HS-27A (cell line): ENCODE results near the gene TICRR.

Experiments
- DNase-seq: peaks from one replicate; pipeline ENCODE4 v3.0.0-alpha.2; 2012; ENCODE audit warnings: low read depth, missing footprints

Gene TICRR

DNA sequence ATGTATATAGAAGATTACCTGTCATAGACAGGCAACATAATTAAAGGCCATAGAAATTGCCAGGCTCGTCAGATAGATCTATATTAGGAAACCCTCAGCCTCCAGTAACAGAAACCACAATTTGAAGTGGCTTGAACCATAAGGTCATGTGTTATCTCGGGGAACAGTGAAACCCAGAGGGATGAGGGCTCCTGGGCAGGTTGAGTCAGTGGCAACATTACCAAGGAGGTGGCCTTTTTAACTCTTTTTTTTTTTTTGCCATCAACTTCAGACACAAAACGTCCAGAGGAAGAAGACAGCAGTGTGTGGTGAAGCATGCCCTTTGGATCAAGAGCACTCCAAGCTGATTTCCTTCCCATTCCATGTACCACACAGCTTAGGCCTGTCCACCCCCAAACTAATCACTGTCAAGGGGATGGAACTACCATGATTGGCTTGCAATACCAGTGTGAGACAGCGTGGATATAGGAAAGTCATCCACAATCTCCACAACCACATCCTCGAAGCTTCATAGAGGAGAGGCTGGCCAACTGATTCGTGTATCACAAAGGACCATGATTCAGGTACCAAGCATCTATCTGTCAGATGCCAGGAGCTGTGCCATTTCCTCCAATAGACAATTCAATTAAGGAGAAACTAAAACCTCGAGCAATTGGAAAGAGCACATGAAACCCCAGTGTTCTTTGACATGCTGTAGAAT, 81.0 kb downstream of the TICRR start:
- no peak for DNase-seq

DNA sequence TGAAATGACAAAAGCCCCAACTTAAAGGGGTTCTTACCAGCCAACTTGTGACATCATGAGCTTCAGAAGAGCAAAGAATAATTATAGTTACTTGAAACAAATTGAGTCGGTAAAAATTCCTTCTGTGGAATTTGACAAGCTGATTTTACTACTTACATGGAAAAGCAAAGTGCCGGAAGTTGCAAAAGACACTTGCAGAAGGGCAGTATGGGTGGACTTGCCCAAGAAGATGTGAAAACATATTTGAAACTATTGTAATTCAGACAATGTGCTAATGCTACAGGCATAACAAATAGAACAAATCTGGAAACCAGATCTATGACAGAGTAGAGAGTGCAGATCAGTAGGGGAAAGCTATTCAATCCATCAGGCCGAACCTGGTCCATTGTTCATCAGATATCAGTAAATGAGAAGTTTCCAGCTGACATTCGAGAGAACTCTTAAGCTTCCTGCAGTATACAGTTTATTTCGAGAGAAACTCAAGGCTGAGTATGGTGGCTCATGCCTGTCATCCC, 82.5 kb downstream of the TICRR start:
- no peak for DNase-seq

DNA sequence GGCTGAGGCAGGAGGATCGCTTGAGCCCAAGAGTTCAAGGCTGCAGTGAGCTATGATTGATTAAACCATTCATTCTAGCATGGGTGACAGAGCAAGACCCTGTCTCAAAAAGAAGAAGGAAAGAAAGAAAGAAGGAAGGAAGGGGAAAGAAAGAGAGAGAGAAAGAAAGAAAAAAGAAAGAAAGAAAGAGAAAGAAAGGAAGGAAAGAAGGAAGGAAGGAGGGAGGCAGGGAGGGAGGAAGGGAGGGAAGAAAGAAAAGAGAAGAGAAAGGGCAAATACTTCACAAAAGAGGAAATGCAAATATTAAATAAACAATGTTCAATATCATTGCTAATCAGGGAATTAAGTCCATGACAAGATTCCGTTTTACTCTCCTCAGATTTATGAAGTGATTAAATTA, 84.0 kb downstream of the TICRR start:
- DNase-seq, result no peak

DNA sequence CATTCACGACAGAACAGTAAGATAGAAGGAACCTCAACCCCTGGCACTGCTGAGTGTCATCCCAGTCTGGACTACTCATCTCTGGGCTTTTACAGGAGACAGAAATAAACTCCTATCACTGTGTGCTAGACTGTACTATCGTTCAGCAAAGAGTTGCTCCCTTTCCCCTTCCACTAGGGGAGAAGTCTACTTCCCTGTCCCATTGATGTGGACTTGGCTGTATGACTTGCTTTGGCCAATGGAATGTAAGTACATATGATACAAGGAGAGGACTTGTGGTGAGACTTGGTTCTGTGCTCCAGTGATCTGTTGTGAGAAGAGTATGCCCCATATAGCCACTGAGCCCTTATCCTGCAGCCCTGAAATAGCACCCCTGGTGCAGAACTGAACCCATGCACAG, 85.3 kb downstream of the TICRR start:
- DNase-seq, result no peak

GRCh38 chr15:89662893-89663626, 87.8 kb downstream of the TICRR start:
- peak; percentile 91 for DNase-seq

GRCh38 chr15:89664441-89665350, 89.4 kb downstream of the TICRR start:
- DNase-seq, result no peak

DNA sequence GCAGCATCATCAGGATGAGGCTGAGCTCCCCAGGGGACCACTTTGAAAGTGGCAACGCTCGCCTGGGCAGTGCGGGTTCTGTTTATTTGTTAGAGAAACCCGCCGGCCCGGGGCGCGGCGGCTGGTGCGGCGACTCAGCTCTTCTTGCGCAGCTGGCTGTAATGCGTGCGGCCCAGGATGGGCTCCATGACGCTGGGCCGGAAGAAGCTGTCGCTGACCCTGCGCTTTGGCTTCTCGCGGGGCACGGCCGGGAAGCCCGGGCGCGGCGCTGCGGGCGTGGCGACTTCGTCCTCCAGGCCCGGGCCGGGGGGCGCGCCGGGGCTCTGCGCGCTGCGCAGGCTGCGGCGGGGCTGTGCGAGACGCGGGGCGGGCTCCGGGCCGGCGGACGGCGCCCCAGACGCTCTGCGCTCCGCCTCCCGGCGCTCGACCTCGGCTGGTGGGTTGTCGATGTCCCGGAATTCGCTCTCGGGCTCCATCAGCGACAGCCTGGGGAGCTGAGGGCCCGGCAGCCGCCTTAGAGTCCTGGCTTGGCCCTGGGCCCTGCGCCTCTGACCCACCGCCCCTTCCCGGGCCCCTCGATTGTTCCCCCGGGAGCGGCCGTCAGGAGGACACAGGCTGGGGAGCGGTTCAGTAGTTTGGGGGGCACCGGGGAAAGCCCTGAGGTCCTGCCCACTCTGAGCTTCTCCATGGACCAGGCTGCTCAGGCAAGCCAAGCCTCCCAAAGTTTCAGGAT, 90.3 kb downstream of the TICRR start:
- DNase-seq, result no peak

DNA sequence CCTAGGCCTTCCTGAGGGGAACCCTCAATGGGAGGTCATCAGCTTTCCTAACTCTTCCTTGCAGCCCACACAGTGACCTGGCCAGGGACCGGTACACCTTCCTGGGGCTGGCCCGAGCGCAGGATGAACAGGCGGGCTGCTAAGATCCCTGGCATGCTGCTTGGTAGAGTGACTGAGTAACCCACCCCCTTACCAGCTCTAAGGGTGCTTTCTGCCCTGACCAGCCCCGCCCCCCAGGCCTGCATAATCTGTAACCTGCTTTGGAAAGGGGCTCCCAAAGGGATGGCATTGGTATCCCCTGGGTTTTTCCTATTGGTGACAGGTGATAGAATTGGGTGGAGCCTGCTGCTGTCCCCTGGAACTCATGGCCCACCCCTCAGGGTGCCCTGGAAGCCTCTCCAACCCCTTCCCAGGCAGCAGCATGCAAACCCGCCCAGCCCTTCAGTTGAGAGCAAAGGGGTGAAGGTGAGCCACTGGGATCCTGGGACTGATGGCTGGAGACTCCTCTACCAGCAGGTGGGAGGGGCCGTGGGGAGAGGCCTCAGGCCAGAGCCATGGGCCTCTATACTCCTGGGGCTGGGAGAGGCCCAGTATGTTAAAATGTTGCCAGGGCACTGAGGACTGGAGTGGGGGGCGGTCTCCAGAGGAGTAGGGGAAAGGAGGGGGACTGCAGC, 91.1 kb downstream of the TICRR start:
- no peak for DNase-seq

- no peak for DNase-seq
Measured at GRCh38 chr15:89666858-89667705, 91.8 kb downstream of the TICRR start.

GRCh38 chr15:89667706-89667960, 92.4 kb downstream of the TICRR start:
- DNase-seq, result no peak

DNA sequence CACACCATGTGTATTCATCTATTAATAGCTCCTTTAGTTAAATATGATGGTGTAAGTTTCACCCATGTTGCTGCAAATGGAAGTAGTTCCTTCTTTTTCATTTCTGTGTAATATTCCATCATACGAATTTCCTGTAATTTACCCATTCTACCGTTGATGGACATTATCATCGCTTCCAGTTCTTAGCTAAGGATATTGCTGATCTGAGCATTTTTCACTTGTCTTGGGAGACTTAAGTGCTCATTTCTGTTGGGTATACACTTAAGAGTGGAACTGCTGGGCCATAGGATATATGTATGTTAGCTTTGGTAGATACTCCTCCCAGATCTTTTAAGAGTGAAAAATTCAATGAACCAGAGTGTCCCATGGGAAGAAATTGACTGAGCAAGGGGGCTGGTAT, 92.9 kb downstream of the TICRR start:
- DNase-seq, result no peak

DNA sequence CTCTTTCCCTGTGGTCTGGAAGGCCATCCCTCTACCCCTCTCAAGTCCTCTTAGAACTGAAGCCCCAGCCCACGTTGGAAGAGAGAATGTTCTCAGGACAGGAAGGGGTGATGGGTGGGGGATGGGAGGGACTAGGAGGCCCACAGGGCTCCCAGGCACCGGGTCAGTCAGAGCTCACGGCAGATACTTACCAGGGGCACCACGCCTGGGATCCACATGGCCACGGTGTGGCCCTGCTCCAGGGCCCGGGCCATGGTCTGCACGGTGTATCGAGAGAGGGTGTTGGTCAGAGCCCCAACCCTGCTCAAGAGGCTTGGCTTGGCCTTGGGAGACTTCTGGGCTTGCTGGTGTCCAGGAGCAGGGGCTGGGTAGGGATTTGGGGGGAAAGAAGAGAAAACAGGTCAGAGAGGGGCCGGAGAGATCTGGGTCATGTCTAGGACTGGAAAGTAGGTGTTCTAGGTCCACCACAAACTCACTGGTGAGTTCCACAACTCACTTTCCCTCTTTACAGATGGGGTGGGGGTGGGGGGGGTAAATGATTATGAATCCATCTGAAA, 94.1 kb downstream of the TICRR start:
- no peak for DNase-seq

- DNase-seq, result no peak
Measured at GRCh38 chr15:89669941-89670340, 94.7 kb downstream of the TICRR start.

DNA sequence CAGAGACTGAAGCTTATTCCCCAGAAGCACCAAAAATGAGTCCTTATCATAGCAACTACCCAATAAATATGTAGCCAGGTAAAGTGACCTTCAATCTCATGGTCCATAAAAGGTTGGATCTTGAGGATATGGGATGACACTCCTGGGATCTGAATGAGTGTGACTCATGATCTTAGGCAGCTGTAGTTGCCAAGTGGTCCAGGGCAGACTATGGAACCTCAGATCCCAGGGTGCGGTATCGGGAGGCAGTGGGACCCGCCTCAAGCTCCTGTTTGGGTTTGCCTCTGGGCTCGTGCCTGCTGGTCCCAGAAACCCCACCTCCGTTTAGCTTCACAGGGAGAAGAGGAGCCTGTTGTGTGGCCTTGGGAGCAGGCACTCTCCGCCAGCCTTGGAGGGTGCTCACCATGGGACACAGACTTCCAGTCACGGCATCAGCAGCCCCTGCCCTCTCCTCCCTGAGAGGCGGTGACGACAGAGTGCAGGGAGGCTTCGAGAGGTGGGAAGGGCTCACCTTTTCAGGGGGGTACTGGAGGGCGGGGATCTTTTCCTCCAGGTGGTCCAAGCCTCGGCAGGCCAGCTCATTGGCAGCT, 95.8 kb downstream of the TICRR start:
- DNase-seq, result no peak

DNA sequence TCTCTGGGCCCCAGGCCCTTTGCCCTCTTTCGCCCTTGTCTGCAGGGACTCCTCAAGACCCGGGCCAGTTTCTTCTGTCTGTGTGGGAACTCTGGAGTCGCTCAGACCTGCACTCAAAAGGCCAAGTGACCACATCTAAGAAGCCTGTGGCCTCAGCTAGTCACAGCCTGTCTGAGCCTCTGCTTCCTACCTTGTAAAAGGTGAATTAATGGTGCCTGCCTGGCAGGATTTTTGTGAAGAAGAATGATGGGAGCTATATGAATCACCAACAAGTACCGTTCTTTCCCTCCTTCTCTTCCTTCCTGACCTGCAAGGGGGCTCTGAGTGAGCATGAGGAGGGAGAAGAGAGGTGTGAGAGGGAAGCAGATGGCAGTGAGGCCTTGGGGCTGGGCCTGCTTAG, 96.4 kb downstream of the TICRR start:
- no peak for DNase-seq

DNA sequence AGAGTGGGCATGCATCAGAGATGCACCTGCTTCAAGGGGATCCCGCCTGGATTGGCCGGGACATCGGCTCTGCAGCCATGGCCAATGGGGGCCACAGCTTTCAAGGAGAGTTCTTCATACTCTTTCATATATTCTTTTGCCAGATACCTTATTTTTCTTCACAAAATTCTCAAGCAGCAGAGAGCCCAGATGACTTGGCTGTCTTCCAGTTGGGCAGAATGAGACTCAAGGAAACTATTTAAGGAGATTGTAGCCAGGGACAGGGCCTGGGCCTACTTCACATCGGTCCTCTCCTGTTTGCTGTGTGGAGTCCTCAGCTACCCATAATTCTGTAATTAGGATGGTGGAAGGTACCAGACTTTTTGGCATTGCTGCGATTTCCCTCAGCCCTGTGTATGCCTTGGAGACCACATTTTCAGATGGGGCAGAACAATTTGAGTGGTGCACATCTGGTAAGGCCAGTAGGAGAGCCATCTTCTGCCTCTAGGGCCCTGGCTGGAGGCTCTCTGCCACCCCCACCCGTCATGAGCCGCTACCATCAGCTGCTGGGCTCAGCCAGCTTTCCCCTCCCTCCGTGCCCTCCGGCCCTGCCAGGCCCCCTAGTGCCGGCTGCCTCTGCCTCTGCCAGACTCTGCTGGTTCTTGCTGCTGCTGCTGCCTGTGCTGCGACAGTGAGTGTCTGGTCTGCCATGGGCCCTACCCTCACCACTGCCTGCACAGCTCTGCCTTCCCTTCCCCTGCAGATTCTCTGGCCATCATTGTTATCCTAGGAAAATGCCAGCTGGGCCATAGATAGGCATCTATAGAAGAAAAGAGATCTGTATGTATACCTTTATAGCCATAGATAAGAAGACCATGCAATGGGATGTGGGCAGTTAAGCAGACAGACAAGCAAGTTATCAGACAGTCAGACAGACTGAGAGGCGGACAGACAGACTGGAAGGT, 97.2 kb downstream of the TICRR start:
- no peak for DNase-seq

DNA sequence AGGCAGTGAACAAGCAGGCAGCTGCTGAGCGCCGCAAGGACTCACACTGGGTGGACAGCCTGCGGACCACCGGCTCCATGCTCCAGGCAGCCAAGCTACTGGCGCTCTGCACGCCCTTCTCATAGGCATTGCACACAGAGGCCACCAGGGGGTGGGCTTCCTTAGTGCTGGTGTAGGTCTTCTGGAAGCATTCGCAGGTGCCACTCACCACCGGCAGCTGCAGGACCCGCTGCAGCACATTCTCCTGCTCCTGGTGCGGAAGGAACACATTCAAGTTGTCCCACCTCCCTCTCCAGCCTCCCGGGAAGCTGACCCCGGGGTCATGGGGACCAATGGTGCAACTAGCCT, 97.9 kb downstream of the TICRR start:
- DNase-seq, result no peak

DNA sequence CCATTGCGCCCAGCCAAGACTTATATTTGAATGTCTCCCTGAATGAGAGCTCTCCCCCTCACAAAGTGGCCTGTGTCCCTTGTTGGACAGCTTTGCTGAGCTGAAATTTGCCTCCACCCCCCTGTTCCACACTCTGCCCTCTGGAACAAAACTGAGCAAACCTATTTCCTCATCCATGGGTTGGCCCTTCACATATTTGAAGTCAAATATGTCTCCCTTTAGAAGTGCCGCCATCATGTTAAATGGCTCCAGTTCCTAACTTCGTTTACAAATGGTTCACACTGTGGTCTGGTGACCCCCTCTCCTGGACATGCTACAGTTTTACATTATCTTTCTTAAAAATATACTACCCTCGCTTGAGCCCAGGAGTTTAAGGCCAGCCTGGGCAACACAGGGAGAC, 99.3 kb downstream of the TICRR start:
- DNase-seq, result no peak

GRCh38 chr15:89675606-89676005, 100.3 kb downstream of the TICRR start:
- no peak for DNase-seq
